GM12874 (cell line): ENCODE measurements around the gene JMJD1C.

ENCODE experiments used
- CTCF ChIP-seq: IDR thresholded peaks from 2 replicates; pipeline ENCODE4 v1.5.1; 2011; ENCODE audit warnings: low read depth, mild to moderate bottlenecking, control low read depth, low read length, moderate library complexity; ENCODE audit not compliant: insufficient read depth

JMJD1C gene

GRCh38 chr10:63205421-63205820 is 260.4 kb downstream of the JMJD1C start:
- no peak for TF ChIP-seq CTCF

DNA sequence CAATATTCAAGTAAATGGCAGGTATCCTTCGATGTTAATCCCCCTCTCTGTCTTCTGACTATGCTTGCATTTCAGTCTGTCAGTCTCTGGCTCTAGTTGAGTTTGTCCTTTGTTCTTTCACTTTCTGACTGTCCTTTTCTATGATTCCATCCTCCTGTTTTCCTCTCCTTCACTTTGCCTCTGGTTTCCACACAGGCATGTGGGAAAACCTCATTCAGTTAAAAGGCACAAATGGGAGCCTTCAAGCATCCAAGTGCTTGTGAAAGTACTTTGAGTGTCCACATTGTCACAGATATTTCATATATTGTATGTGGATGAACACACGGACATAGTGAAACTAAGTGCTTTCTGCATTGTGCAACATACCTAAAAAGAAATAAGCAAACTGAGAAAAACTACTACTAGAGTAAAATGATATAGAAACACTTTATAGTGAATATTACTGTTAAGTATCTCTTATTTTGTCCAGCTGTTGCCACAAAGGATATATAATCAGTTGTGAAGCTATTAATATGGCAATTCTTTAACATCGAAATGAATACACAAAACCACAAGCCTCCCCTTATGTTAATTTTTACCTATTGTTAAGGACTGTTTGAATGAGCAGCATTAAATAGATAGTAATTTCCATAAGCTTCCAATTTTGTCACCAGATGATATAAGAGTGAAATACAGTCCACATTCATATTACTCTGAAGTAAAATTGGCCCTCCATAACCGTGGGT is 260.9 kb downstream of the JMJD1C start:
- no peak for TF ChIP-seq CTCF

DNA sequence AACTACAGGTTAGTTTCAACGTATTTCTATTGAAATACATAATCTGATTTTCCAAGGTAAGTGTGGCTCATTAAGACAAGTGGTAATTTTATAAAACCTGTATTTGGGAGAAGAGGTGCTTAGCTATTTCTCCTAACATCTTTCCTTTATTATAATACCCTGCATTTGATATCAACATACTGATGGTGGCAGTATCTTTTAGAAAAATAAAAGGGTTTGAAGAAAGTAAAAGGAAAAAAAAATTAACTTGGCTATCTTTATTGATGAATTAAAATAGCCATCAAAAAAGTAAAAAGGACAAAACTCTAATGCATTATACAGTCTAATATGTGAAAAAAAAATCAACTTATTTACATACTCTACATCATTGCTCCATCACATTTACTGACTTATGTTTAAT is 264.7 kb downstream of the JMJD1C start:
- no peak for TF ChIP-seq CTCF

DNA sequence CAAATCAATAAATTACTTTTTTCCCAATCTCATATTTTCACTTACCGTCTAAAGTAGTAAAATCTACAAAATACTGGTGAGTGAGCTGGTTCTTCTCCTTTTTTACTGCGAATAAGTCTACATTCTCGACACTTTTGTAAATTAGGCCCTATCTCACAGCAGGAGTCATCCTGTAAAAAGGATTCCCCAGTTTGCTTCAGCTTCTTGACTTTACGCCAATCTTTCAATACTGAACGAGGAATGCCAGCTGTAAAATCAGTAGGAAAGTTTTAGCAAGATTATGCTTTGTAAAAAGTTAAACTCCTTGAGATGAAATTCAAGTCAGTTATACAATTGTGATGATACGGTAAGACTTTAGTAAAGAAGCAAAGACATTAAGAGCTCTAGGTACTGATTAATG is 265.3 kb downstream of the JMJD1C start:
- no peak for TF ChIP-seq CTCF

- TF ChIP-seq CTCF: no peak
These were observed 266.1 kb downstream of the JMJD1C start for GRCh38 chr10:63199716-63200115.

DNA sequence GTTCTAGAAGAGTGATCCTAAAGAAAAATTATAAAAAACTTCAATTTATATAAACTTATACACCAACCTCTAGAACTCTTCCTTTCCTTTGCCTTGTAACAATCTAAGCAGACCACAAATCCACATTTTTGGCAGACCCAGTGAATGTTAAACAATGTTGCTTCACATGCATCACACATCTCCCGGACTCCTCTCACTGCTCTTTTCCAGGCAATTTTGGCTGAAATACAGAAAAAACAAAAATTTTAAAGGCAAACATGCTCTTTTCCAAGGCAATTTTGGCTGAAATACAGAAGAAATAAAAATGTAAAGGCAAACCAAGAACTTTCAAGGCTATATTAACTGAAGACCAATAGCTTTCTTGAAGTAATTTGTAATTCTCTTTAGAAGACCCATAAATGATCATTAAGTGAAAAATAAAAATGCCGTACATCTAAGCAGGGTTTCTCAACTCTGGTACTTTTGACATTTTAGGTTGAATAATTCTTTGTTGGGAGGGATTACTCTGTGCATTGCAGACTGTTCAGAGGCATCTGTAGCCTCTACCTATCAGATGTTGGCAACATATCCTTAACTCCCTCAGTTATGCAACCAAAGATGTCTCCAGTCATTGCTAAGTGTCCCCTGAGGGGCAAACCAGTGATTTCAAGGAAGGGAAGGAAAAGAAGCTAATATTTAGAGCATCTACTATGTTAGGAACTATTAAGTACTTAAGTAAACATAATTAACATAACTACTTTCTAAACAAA is 268.3 kb downstream of the JMJD1C start:
- TF ChIP-seq CTCF: no peak

DNA sequence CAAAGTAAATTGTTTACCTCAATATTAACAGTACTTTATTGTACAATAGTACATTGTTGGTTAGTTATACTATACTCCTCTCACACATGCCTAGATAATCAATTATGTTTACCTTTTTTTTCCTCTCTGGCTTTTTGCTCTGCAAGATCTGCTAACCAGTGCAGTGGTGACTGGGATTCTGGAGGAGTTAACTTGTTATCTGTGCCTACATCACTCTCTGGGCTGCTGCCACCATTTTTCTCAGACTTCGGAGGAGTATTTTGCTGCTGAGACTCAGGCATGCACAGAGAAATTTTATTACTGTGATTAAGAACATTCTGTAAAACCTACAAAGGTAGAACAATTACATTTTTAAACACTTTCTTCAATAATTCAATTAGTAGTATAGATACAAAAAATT is 273.0 kb downstream of the JMJD1C start:
- TF ChIP-seq CTCF: no peak
